VCaP (cell line): ENCODE data around the gene C2orf15.

ENCODE experiments used
- H3K27ac ChIP-seq: fragments of 450-650 bp; 2 replicates; pipeline ENCODE4 v1.5.1; 2017
- TF ChIP-seq, protein P1 (sequence below): fragments of 450-650 bp; conservative IDR thresholded peaks from 2 replicates; pipeline ENCODE4 v1.5.1; 2017; ENCODE audit warnings: mild to moderate bottlenecking, moderate library complexity

C2orf15 gene

DNA sequence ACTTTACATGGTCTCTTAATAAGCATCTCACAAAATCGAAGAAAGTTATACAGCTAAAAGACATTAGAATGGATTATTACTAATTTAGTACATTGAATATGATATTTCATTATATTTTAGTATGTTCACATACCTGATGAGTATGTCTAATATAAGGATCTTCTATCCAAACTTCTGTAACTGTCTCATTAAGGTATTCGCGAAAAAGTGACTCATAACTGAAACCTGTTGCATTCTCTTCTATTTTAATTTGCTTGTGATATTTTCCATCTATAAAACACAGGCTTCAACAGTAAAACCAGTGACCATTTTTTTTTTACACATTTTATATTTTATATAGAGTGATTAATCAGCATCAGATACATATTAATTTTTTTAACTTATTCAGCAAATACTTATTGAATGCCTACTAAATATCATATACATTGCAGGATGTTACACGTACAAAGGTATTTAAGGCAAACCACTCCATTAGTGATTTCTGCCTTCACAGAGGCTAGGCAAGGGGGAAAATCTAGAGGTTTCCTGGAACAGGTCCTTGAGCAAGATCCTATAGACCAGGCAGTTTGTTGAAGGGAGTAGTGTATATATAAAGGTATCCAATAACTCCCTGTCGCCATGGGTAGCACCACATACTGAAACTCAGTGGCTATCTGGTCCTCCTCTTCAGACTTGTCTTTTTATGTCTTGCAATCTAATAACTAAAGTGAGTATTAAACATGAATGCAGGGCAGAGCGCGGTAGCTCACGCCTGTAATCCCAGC is 30.1 kb downstream of the C2orf15 start:
- TF ChIP-seq, protein P1, sequence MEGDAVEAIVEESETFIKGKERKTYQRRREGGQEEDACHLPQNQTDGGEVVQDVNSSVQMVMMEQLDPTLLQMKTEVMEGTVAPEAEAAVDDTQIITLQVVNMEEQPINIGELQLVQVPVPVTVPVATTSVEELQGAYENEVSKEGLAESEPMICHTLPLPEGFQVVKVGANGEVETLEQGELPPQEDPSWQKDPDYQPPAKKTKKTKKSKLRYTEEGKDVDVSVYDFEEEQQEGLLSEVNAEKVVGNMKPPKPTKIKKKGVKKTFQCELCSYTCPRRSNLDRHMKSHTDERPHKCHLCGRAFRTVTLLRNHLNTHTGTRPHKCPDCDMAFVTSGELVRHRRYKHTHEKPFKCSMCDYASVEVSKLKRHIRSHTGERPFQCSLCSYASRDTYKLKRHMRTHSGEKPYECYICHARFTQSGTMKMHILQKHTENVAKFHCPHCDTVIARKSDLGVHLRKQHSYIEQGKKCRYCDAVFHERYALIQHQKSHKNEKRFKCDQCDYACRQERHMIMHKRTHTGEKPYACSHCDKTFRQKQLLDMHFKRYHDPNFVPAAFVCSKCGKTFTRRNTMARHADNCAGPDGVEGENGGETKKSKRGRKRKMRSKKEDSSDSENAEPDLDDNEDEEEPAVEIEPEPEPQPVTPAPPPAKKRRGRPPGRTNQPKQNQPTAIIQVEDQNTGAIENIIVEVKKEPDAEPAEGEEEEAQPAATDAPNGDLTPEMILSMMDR, result no peak
- no peak overlapping the region for H3K27ac ChIP-seq

DNA sequence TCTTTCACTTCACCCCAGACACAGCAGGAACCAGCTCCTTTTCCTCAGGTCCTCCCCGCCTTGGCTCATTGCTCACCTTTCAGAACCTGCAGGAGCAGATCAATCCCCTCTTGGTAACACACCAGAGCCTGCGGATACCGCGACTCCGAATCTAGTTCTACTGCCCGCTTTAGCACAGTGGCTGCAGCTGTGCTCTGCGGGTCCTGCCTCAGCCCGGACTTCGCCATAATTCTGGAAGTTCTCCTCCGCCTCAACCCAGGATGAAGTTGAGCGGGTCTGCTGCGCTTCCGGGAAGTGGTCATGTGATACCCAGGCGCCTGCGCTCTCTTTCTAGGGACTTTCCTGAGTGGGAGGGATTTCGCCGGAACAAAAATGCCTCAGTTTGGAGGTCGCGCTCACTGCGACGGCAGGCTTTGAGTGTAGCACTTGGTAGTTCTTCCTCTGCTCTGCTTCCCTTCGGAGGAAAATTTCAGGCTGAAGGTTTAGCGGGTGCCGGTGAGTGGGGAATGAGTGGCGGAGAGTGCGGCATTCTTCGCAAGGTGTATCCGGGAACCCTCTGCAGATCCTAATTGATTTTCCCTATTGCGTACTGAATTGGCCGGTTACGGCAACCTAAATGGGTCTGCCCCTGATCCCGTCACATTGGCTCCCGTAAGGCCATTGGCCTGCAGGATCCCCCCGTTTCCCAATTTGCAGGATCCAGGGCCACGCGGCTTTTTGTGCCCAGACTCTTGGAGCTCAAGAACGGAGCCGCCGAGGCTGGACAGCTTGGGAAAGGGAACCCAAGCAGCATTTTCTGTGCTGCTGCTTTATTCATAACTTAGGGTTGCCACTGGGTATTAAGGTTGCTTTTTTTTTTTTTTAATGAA is 39.5 kb downstream of the C2orf15 start, which contains the start of the genes MITD1 and MRPL30:
MITD1 (minus strand) TSS at position 304 of the 869 bp plus-strand sequence; CDS start at position 227, 77 bp downstream.
MRPL30 (plus strand) TSS at position 430 of the 869 bp plus-strand sequence. CDS start 5,020 bp downstream, outside the sequence.
- peak within 1 kb of the TSS; percentile 80 for H3K27ac ChIP-seq
- TF ChIP-seq, protein P1, result no peak

DNA sequence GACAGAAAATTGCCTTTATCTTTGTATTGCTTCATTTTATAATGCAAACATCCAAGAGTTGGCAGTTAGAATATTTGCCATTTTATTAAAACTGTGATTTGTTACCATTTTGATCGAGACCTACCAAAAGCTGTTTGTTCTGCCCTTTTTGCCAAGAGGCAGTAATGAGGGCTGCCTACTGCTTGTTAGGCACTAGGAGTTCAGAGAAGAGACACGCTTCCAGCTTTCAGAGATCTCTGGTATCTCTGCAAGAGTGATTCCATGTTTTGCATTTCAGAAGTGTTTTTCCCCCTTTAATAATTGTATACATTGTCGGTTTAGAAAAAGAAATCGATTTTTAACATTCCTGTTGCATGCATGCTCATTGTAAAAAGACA is 40.1 kb downstream of the C2orf15 start:
- TF ChIP-seq, protein P1, result no peak
- H3K27ac ChIP-seq, result peak overlapping the region; percentile 80

DNA sequence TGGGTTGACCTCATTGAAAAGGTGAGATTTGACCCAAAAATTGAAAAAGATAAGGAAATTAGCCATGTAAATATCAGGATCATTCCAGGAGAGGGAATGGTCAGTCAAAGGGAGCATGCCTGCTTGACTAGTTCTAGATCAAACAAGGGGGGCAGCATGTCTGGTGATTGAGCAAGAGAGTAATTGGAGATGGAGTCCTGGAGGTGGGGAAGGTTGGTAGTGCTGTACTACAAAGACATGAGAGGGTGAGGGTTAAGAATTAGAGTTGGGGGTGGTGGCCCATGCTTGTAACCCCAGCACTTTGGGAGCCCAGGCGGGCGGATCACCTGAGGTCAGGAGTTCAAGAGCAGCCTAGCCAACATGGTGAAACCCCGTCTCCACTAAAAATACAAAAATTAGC is 41.5 kb downstream of the C2orf15 start:
- TF ChIP-seq, protein P1, result no peak
- H3K27ac ChIP-seq, result no peak overlapping the region

DNA sequence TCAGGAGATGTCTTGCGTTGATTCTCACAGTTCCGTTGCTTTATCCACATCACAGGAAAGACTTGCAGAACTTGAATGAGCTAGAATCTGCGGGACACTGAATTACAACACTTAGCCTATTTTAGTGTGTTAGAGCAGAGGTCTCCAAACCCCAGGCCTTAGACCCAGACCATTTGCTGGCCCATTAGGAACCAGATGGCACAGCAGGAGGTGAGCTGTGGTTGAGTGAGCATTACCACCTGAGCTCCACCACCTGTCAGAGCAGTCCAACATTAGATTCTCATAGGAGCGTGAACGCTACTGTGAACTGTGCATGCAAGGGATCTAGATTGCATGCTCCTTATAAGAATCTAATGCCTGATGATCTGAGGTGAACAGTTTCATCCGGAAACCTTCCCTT is 43.3 kb downstream of the C2orf15 start:
- TF ChIP-seq, protein P1, result no peak

DNA sequence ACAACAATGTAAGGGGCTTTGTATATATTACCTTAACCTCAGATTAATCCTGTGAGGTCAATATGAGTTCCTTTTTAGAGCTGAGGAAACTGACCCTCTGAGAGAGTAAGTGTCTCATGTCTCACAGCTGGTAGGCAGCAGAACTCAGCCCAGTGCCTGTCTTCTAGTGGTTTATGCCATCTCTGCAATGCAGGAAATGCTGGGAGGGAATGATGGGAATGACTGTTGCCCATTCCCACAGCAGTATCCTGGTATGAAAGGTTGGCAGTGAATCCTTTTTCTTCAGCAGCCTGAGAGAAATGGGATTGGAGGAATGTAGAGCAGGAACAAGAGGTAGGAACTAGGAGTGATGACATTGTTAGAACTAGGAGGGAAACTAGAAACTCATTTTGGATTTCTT is 45.5 kb downstream of the C2orf15 start:
- TF ChIP-seq, protein P1, result no peak
- H3K27ac ChIP-seq, result no peak overlapping the region

More for the DNA sequence above, 43.3 kb downstream of the C2orf15 start:
- no peak overlapping the region for H3K27ac ChIP-seq

DNA sequence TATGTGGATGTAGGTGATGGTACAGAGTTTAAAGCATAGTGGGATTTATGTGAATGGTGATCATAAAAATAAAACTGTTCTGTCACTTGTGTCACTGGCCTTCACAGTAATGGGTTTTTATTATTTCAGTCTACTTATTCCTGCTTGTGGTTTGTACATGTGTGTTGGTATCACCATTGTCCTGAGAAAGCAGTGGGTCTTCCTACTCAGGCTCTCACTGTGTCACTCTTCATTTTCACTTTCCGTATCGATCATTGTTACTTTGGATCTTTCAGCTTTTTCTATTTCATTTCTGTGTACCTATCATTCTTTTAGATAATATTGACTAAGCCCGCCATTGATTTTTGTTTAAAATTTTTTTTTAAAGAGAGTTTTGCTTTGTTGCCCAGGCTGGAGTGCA is 46.9 kb downstream of the C2orf15 start:
- TF ChIP-seq, protein P1, result no peak
- no peak overlapping the region for H3K27ac ChIP-seq
